Astrocyte of the spinal cord (primary cell): ENCODE measurements around the gene C12orf76.

Experiments
- DNase-seq: peaks from one replicate; pipeline ENCODE4 v3.0.0; 2011; ENCODE audit warnings: low read depth, low spot score
- H3K4me3 ChIP-seq: 2 replicates; pipeline ENCODE4 v1.5.1; 2011; ENCODE audit warnings: low read depth, mild to moderate bottlenecking, low read length, moderate library complexity
- CTCF ChIP-seq: IDR thresholded peaks from 2 replicates; pipeline ENCODE4 v1.5.1; 2012; ENCODE audit warnings: low read depth, mild to moderate bottlenecking, low read length, inconsistent platforms
- in situ Hi-C: cut with HindIII; loops from 2 replicates; pipeline ENCODE4 v1.10.0; 2017; ENCODE audit warnings: low sequenced_read_pairs

Gene C12orf76

GRCh38 chr12:110006115-110006514 lies 42.2 kb downstream of the C12orf76 start:
- no peak for DNase-seq
- in situ Hi-C loops, result no loop called here
- TF ChIP-seq CTCF, result no peak
- no peak overlapping the region for H3K4me3 ChIP-seq

- in situ Hi-C loops, result no loop called here
- DNase-seq, result no peak
- H3K4me3 ChIP-seq, result no peak overlapping the region
- TF ChIP-seq CTCF, result no peak
Observed at GRCh38 chr12:110005319-110005973, 42.9 kb downstream of the C12orf76 start.

- in situ Hi-C loops, result no loop called here
- no peak for TF ChIP-seq CTCF
- no peak overlapping the region for H3K4me3 ChIP-seq
- no peak for DNase-seq
Observed at GRCh38 chr12:110004598-110004997, 43.7 kb downstream of the C12orf76 start.

GRCh38 chr12:110002676-110003515 lies 45.4 kb downstream of the C12orf76 start:
- no peak overlapping the region for H3K4me3 ChIP-seq
- no peak for TF ChIP-seq CTCF
- peak; percentile 5 for DNase-seq
- in situ Hi-C loops, result no loop called here

- in situ Hi-C loops, result no loop called here
- DNase-seq, result peak; percentile 72
- TF ChIP-seq CTCF, result no peak
- no peak overlapping the region for H3K4me3 ChIP-seq
Observed at GRCh38 chr12:110001596-110001995, 46.7 kb downstream of the C12orf76 start.

GRCh38 chr12:109999983-110000505 lies 48.3 kb downstream of the C12orf76 start:
- no peak for TF ChIP-seq CTCF
- peak overlapping the region; percentile 87 for H3K4me3 ChIP-seq
- peak; percentile 31 for DNase-seq
- in situ Hi-C loops, result no loop called here
